Suprapubic skin (tissue), 4 donors: ENCODE measurements around the gene CCDC150. TPM values are rescaled to one million over a fixed set of nuclear protein-coding genes. Genes with fewer than 3 reads are reported as not detected.
"Not testable (repeated sequence)": the region's sequence is repeated elsewhere in the genome, so short reads cannot be mapped to it uniquely, and the experiment has no call there.

Experiments used
- DNase-seq, 2 donors: peaks; one replicate each; pipeline ENCODE4 v3.0.0-alpha.2; 2019; ENCODE audit warnings: low spot score in 2 of 2
- H3K27ac ChIP-seq: fragments of 200-600 bp; sonication (generic); one replicate; pipeline ENCODE4 v1.5.1; 2019
- H3K27me3 ChIP-seq: fragments of 200-600 bp; sonication (generic); one replicate; pipeline ENCODE4 v1.5.1; 2019
- H3K36me3 ChIP-seq: fragments of 200-600 bp; sonication (generic); one replicate; pipeline ENCODE4 v1.5.1; 2019
- H3K4me1 ChIP-seq: fragments of 200-600 bp; sonication (generic); one replicate; pipeline ENCODE4 v1.5.1; 2019
- H3K4me3 ChIP-seq: fragments of 200-600 bp; sonication (generic); one replicate; pipeline ENCODE4 v1.5.1; 2019; ENCODE audit warnings: mild to moderate bottlenecking
- H3K9me3 ChIP-seq: fragments of 200-600 bp; sonication (generic); one replicate; pipeline ENCODE4 v1.5.1; 2019
- CTCF ChIP-seq, 2 donors: fragments of 200-600 bp in 1 of 2; fragments of 450-650 bp in 1 of 2; sonication (generic) in 1 of 2; IDR thresholded peaks; one replicate each; pipeline ENCODE4 v1.5.1; 2016 to 2019; ENCODE audit warnings: antibody characterized with exemption in 2 of 2, mild to moderate bottlenecking in 1 of 2, moderate library complexity in 1 of 2
- EP300 ChIP-seq: sonication (generic); formaldehyde crosslinking; IDR thresholded peaks from one replicate; pipeline ENCODE4 v1.6.1; 2017; ENCODE audit warnings: antibody characterized with exemption
- POLR2A ChIP-seq, 2 donors: fragments of 450-650 bp; IDR thresholded peaks; one replicate each; pipeline ENCODE4 v1.6.1; 2017; ENCODE audit warnings: antibody characterized with exemption in 2 of 2, mild to moderate bottlenecking in 2 of 2, moderate library complexity in 2 of 2
- POLR2AphosphoS5 ChIP-seq, 3 donors: sonication (generic); formaldehyde crosslinking; IDR thresholded peaks; one replicate each; pipeline ENCODE4 v1.6.1; 2017; ENCODE audit warnings: antibody characterized with exemption in 3 of 3
- WGBS: methylation state at CpG from one replicate; pipeline ENCODE4 v1.1.5; 2018; 5-methylcytosine and 5-hydroxymethylcytosine counted together
- total RNA-seq, 4 donors: library from RNA; depleted of rRNA; stranded (reverse); fragments of >200 nt; gene quantifications; one replicate each; pipeline ENCODE4 v1.1.0, GENCODE V29; 2016

CCDC150 gene
- total RNA-seq, 4 donors from 2014 or later, result 2.0 to 6.7 (median 3.1) TPM

DNA sequence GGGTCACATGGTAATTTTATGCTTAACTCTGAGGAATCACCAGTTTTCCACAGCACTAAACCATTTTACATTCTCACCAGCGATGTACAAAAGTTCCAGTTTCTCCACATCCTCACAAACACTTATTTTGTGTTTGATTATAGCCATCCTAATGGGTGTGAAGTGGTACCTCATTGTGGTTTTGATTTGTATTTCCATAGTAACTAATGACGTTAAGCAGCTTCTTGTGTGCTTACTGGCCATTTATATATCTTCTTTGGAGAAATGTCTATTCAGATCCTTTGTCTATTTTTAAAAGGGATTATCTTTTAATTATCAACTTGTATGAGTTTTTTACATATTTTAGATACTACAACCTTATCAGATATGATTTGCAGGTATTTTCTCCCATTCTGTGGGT lies 42.0 kb downstream of the CCDC150 start:
- TF ChIP-seq CTCF (IDR thresholded peaks at IDR 0.05) (no peak), POLR2AphosphoS5 (IDR thresholded peaks at IDR 0.05) (no peak), EP300 (no peak), POLR2A (IDR thresholded peaks at IDR 0.05) (no peak)
- no peak overlapping the region for H3K27ac ChIP-seq
- H3K4me3 ChIP-seq, result no peak overlapping the region
- no peak for DNase-seq
- H3K36me3 ChIP-seq, result no peaks in the 10 kb centered on the region
- H3K4me1 ChIP-seq, result no peaks in the 10 kb centered on the region
- 99% methylated on average over 2 of the region's 2 CpGs for WGBS
- peaks cover 3% of the 10 kb centered on the region for H3K9me3 ChIP-seq
- no peaks in the 10 kb centered on the region for H3K27me3 ChIP-seq

GRCh38 chr2:196685792-196686191 lies 46.3 kb downstream of the CCDC150 start:
- Histone ChIP-seq H3K9me3 (peaks cover 3% of the 10 kb centered on the region), H3K4me3 (no peak overlapping the region), H3K4me1 (no peaks in the 10 kb centered on the region), H3K27me3 (no peaks in the 10 kb centered on the region), H3K27ac (no peak overlapping the region), H3K36me3 (no peaks in the 10 kb centered on the region)
- no peak for DNase-seq
- 98% methylated on average over 7 of the region's 7 CpGs for WGBS
- no peak for TF ChIP-seq POLR2A (IDR thresholded peaks at IDR 0.05)
- TF ChIP-seq POLR2AphosphoS5 (IDR thresholded peaks at IDR 0.05), result no peak
- no peak for TF ChIP-seq EP300
- TF ChIP-seq CTCF (IDR thresholded peaks at IDR 0.05), result no peak

- not testable (repeated sequence) for H3K36me3 ChIP-seq, H3K4me3 ChIP-seq
- 92% methylated on average over 2 of the region's 2 CpGs for WGBS
Measured at GRCh38 chr2:196686737-196687136, 47.2 kb downstream of the CCDC150 start.

GRCh38 chr2:196696423-196697079 lies 57.0 kb downstream of the CCDC150 start:
- 38% methylated on average over 3 of the region's 3 CpGs for WGBS
- peak overlapping the region; percentile 8 for H3K27ac ChIP-seq
- H3K27me3 ChIP-seq, result no peaks in the 10 kb centered on the region
- H3K9me3 ChIP-seq, result no peaks in the 10 kb centered on the region
- no peak for TF ChIP-seq POLR2A (IDR thresholded peaks at IDR 0.05)
- TF ChIP-seq EP300, result no peak
- no peak for TF ChIP-seq CTCF (IDR thresholded peaks at IDR 0.05)
- no peak for TF ChIP-seq POLR2AphosphoS5 (IDR thresholded peaks at IDR 0.05)
- H3K4me3 ChIP-seq, result no peak overlapping the region
- no peaks in the 10 kb centered on the region for H3K4me1 ChIP-seq
- H3K36me3 ChIP-seq, result no peaks in the 10 kb centered on the region
- DNase-seq, result no peak

More at GRCh38 chr2:196686737-196687136, 47.2 kb downstream of the CCDC150 start:
- not testable (repeated sequence) for H3K9me3 ChIP-seq, DNase-seq, H3K4me1 ChIP-seq, H3K27me3 ChIP-seq, H3K27ac ChIP-seq

DNA sequence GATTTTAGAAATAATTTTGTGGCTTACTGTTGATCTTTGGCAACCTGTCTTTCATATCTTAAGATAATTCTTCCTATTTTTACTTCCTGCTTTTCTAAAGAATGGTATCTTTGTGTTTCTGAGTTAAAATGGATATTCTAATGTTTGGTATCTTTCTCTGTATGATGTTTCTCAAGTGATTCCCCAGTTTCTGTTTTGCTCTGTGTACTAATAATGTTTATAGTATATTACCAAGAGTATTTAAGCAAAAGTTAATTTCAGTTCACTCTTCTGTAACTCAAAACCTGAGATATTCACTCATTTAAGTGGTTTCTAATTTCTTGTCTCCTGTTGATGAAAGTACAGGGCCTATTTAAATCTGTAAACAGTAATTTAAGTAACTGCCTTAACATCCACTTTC lies 58.3 kb downstream of the CCDC150 start:
- no peaks in the 10 kb centered on the region for H3K4me1 ChIP-seq
- H3K4me3 ChIP-seq, result no peak overlapping the region
- H3K27ac ChIP-seq, result no peak overlapping the region
- TF ChIP-seq EP300, result no peak
- TF ChIP-seq POLR2A (IDR thresholded peaks at IDR 0.05), result no peak
- TF ChIP-seq POLR2AphosphoS5 (IDR thresholded peaks at IDR 0.05), result no peak
- TF ChIP-seq CTCF (IDR thresholded peaks at IDR 0.05), result no peak
- H3K27me3 ChIP-seq, result no peaks in the 10 kb centered on the region
- no peaks in the 10 kb centered on the region for H3K9me3 ChIP-seq
- DNase-seq, result no peak
- H3K36me3 ChIP-seq, result no peaks in the 10 kb centered on the region

- H3K4me3 ChIP-seq, result no peak overlapping the region
- no peak for DNase-seq
Measured at GRCh38 chr2:196702641-196703040, 63.1 kb downstream of the CCDC150 start.

More at GRCh38 chr2:196702641-196703040, 63.1 kb downstream of the CCDC150 start:
- no peak for TF ChIP-seq CTCF (IDR thresholded peaks at IDR 0.05)
- no peak for TF ChIP-seq POLR2AphosphoS5 (IDR thresholded peaks at IDR 0.05)
- no peak for TF ChIP-seq POLR2A (IDR thresholded peaks at IDR 0.05)
- no peak for TF ChIP-seq EP300
- no peak overlapping the region for H3K27ac ChIP-seq
- no peaks in the 10 kb centered on the region for H3K4me1 ChIP-seq
- WGBS, result 76% methylated on average over 2 of the region's 2 CpGs
- H3K27me3 ChIP-seq, result no peaks in the 10 kb centered on the region
- no peaks in the 10 kb centered on the region for H3K9me3 ChIP-seq
- no peaks in the 10 kb centered on the region for H3K36me3 ChIP-seq
